GM19351 (cell line): Measurements from ENCODE around the gene DAP.
"Not testable (repeated sequence)": the region's sequence is repeated elsewhere in the genome, so short reads cannot be mapped to it uniquely, and the experiment has no call there.

Experiments used
- ATAC-seq: cut with Tn5 transposase; IDR thresholded peaks from one replicate; pipeline ENCODE4 v1.9.1; 2021; ENCODE audit warnings: mild to moderate bottlenecking, moderate library complexity; ENCODE audit not compliant: unreplicated experiment

The DAP gene

GRCh38 chr5:10675177-10675700, 85.8 kb downstream of the DAP start:
- ATAC-seq = no peak

GRCh38 chr5:10674582-10674981, 86.5 kb downstream of the DAP start:
- ATAC-seq = no peak

- ATAC-seq = no peak
Observed at GRCh38 chr5:10674096-10674495, 86.9 kb downstream of the DAP start.

GRCh38 chr5:10673407-10673806, 87.6 kb downstream of the DAP start:
- ATAC-seq = no peak

- no peak for ATAC-seq
Observed at GRCh38 chr5:10673017-10673389, 88.0 kb downstream of the DAP start.

- ATAC-seq = no peak
Observed at GRCh38 chr5:10672146-10673016, 88.7 kb downstream of the DAP start.

- no peak for ATAC-seq
Observed at GRCh38 chr5:10671041-10672008, 89.7 kb downstream of the DAP start.

- ATAC-seq = no peak
Observed at GRCh38 chr5:10669983-10670382, 91.1 kb downstream of the DAP start.

- no peak for ATAC-seq
Observed at GRCh38 chr5:10668697-10669096, 92.3 kb downstream of the DAP start.

GRCh38 chr5:10667431-10668057, 93.5 kb downstream of the DAP start:
- ATAC-seq = no peak

GRCh38 chr5:10666531-10667299, 94.3 kb downstream of the DAP start:
- no peak for ATAC-seq

- ATAC-seq = no peak
Observed at GRCh38 chr5:10665799-10666198, 95.2 kb downstream of the DAP start.

- not testable (repeated sequence) for ATAC-seq
Observed at GRCh38 chr5:10664180-10664769, 96.8 kb downstream of the DAP start.

GRCh38 chr5:10663489-10664179, 97.4 kb downstream of the DAP start:
- ATAC-seq = no peak

GRCh38 chr5:10662661-10663488, 98.2 kb downstream of the DAP start:
- no peak for ATAC-seq

GRCh38 chr5:10662083-10662482, 99.0 kb downstream of the DAP start:
- no peak for ATAC-seq

- ATAC-seq = no peak
Observed at GRCh38 chr5:10661401-10661800, 99.6 kb downstream of the DAP start.

- ATAC-seq = no peak
Observed at GRCh38 chr5:10660720-10661387, 100.2 kb downstream of the DAP start.
